Retina (tissue), 1 donor: Measurements from ENCODE around the gene KLHL17.
"Not testable (repeated sequence)": the region's sequence is repeated elsewhere in the genome, so short reads cannot be mapped to it uniquely, and the experiment has no call there.

Source experiments
- DNase-seq: peaks from one replicate; pipeline ENCODE4 v3.0.0-alpha.2; 2016

Gene KLHL17

GRCh38 chr1:1003618-1004419 is 43.4 kb downstream of the KLHL17 start:
- no peak for DNase-seq

- DNase-seq: no peak
Measured at GRCh38 chr1:1004420-1004779, 44.0 kb downstream of the KLHL17 start.

DNA sequence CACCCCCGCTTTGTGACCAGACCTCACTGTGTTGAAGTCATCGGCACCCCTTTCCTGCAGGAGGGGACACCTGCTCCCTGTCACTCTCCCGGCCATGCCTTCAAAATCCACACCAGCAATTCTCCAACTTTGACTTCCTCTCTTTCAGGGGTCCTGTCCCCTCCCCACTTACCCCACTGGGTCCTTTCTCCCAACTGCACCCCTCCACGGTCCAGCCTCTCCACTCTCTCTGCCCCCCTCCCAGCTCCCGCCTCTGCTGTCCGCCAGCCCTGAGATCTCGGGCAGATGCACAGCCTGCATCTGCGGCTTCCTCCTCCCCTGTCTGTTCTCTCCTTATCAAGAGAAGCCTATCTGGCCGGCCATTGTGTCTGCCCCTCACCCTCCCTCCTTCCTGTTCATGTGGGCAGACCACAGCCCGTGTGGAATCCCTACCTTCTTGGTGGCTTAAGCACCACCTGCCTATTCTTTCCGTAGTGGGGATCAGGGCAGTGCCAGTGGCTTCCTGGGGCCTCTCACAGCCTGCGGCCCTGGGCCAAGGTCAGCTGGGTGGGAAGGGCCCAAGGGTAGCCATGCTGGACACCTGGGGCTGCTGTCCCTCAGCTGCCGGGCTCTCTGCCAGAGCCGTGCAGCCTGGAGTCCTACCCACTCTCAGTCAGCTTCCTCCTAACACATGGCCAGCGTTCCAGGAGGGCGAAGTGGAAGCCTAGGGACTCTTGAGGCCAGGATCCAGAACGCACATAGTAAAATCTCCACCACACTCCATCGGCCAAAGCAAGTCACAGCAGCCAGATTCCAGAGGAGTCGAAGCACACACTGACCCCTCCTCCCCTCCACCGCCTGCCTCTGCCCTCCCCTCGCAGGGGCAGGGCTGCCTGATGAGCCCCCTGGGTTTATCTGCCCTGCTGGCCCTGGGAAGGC is 44.7 kb downstream of the KLHL17 start:
- DNase-seq: peak; percentile 62

DNA sequence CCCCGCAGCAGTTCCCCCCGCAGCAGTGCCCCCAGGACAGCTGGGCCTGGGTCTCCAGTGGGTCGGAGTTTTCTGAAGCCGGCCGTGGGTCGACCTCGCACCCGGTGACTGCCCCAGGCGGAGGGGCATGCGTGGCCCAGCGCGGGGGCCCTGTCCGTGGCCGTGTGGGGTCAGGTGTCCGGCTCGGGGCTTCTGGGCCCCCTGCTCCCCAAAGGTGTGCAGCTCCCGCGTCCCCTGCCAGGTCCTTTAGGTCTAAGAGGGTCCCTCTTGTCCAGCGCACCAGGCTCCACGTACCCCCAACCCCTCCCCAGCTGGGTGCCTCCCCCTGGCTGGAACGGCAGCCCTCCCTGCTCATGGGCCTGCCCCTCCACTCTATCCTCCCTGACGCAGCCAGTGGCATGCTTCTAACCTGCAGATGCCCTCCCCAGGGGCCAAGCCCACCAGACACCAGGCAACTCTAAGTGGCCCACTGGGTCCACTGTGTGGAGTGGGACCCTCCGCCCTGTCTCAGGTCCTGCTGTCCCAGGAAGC is 45.5 kb downstream of the KLHL17 start:
- no peak for DNase-seq

GRCh38 chr1:1006305-1007159 is 46.1 kb downstream of the KLHL17 start:
- DNase-seq: peak; percentile 15

GRCh38 chr1:1010131-1010530 is 49.7 kb downstream of the KLHL17 start:
- DNase-seq: not testable (repeated sequence)

DNA sequence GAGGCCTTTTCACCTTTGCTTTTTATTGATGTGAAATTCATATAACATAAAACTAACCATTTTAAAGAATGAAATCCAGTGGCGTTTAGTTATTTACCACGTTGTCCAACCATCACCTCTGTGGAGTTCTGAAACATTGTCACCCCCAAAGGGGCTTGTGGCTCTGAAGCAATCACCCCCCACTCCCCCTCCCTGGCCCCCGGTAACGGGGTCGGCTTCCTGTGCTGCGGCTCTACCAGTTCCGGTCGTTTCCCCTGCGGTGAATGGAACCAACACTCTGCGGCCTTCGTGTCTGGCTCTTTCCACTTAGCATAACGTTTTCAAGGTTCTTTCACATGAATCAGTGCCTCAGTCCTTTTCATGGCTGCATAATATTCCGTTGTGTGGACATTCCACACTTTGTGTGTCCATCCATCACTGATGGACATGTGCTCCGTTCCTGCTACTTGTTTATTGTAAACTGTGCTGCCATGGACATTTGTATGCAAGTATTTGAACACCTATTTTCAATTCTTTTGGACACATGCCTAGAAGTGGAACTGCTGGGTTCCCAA is 51.1 kb downstream of the KLHL17 start:
- no peak for DNase-seq

DNA sequence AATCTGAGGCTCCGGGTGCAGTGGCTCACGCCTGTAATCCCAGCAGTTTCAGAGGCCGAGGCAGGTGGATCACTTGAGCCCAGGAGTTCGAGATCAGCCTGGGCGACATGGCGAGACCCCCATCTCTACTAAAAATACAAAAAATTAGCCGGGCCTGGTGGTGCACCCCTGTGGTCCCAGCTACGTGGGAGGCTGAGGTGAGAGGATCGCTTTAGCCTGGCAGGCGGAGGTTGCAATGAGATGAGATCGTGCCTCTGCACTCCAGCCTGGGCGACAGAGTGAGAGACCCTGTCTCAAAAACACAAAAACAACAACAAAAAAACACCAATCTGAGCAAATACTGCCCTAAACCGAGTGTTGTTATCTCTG is 52.3 kb downstream of the KLHL17 start:
- not testable (repeated sequence) for DNase-seq

- DNase-seq: peak; percentile 79
Measured at GRCh38 chr1:1013105-1013921, 52.9 kb downstream of the KLHL17 start, which contains the start of gene ISG15. TSS of gene ISG15 (plus strand) at chr1:1013497. CDS start at chr1:1013574, 77 bp downstream.

DNA sequence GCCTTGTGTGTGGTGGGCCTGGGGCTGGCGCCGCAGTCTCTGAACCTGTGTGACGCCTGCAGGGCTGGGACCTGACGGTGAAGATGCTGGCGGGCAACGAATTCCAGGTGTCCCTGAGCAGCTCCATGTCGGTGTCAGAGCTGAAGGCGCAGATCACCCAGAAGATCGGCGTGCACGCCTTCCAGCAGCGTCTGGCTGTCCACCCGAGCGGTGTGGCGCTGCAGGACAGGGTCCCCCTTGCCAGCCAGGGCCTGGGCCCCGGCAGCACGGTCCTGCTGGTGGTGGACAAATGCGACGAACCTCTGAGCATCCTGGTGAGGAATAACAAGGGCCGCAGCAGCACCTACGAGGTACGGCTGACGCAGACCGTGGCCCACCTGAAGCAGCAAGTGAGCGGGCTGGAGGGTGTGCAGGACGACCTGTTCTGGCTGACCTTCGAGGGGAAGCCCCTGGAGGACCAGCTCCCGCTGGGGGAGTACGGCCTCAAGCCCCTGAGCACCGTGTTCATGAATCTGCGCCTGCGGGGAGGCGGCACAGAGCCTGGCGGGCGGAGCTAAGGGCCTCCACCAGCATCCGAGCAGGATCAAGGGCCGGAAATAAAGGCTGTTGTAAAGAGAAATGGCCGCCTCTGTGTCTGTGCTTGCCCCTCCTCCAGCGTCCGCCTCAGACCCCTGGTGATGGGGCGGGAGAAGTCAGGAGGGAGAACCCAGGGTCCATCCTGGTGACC is 53.7 kb downstream of the KLHL17 start:
- no peak for DNase-seq

DNA sequence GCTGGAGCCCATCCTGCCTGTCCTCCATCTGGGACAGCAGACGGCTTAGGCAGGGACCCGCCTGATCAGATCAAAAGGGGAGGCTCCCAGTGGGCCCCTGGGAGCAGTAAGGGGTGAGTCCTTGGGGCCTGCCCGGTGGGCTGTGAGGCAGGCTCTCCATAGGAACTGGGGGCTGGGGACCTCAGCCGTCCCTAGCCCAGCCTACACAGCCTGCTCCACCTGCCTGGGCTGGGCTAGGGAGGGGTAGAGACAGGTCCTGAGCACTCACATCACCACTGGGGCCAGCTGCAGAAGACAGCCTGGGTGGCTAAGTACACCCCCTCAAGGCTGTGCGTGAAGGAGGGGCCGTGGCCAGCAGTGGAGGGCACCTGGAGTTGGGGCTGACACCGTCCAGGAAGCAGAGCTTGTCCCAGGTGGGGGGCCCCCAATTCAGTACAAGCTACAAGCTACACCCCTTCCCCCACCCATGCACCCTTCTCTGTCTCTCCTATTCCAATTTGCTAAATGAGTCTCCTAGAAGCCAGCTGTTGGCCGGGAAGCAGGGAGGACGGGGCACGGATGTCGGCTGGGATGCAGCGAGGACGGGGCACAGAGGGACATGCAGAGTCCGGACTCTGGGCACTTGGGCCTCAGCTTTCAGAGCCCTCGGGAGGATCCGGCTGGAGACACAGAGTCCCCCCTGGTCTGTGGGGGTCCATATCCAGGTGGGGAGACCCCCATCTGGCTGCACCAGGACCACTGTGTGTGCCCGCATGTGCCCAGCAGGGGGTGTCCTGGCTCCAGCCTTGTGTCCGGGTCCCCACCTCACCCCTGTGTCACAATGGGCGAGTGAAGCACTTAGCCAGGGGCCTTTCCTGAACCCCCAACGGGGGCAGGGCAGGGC is 54.7 kb downstream of the KLHL17 start:
- DNase-seq: no peak
